T-helper 1 cell treated with Interleukin-12 subunit alpha and Interleukin-12 subunit beta and Interleukin-4 antibody, amounts not matched to agents 30 μg/mL and 1 μg/mL, for 36 hours (primary cell): ENCODE data around the gene ATG101.

ENCODE experiments used
- H3K27ac Mint-ChIP-seq: one replicate; pipeline ENCODE4 v1.8.0; 2021; ENCODE audit warnings: mild to moderate bottlenecking, mixed read lengths
- H3K27me3 Mint-ChIP-seq: one replicate; pipeline ENCODE4 v1.8.0; 2021; ENCODE audit warnings: low read depth, mixed read lengths
- H3K36me3 Mint-ChIP-seq: one replicate; pipeline ENCODE4 v1.8.0; 2021; ENCODE audit warnings: low read depth, mixed read lengths
- H3K4me1 Mint-ChIP-seq: one replicate; pipeline ENCODE4 v1.8.0; 2021; ENCODE audit warnings: low read depth, mixed read lengths
- H3K4me3 Mint-ChIP-seq: one replicate; pipeline ENCODE4 v1.8.0; 2021; ENCODE audit warnings: mild to moderate bottlenecking, moderate library complexity, mixed read lengths
- H3K9me3 Mint-ChIP-seq: one replicate; pipeline ENCODE4 v1.8.0; 2021; ENCODE audit warnings: mixed read lengths

The ATG101 gene

DNA sequence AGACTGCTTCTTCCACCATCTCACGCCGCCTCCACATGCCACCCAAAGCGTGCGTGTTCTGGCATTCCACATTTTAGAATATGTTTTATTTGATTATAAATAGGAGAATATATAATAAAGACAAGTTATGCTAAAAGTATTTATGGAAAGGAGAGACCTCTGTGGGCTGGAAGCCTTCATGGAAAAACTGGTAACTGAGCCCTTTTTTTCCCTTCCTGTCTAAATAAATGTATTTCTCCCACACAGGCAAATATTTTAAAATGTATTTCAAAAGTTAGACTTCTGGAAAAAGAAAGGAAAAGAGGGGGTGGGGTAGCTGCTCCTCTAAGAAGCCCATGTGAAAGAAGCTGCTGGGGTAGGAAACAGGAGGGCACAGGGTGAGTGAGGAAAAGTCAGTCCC, 34.6 kb upstream of the ATG101 start:
- Mint-ChIP-seq H3K27ac (no peak overlapping the region), H3K4me1 (peaks cover 25% of the 10 kb centered on the region), H3K9me3 (no peaks in the 10 kb centered on the region), H3K27me3 (peaks cover 49% of the 10 kb centered on the region), H3K4me3 (no peak overlapping the region), H3K36me3 (no peaks in the 10 kb centered on the region)

GRCh38 chr12:52035926-52036325, 33.9 kb upstream of the ATG101 start:
- Mint-ChIP-seq H3K4me1 (peaks cover 27% of the 10 kb centered on the region), H3K36me3 (no peaks in the 10 kb centered on the region), H3K4me3 (peak overlapping the region; percentile 42), H3K9me3 (no peaks in the 10 kb centered on the region), H3K27me3 (peaks cover 49% of the 10 kb centered on the region), H3K27ac (no peak overlapping the region)

- peak overlapping the region; percentile 42 for H3K4me3 Mint-ChIP-seq
- no peaks in the 10 kb centered on the region for H3K36me3 Mint-ChIP-seq
- no peak overlapping the region for H3K27ac Mint-ChIP-seq
- peaks cover 49% of the 10 kb centered on the region for H3K27me3 Mint-ChIP-seq
- peaks cover 29% of the 10 kb centered on the region for H3K4me1 Mint-ChIP-seq
- no peaks in the 10 kb centered on the region for H3K9me3 Mint-ChIP-seq
Measured at GRCh38 chr12:52036587-52037171, 33.1 kb upstream of the ATG101 start.

- Mint-ChIP-seq H3K9me3 (no peaks in the 10 kb centered on the region), H3K36me3 (no peaks in the 10 kb centered on the region), H3K4me1 (peaks cover 33% of the 10 kb centered on the region), H3K27ac (no peak overlapping the region), H3K4me3 (no peak overlapping the region), H3K27me3 (peaks cover 47% of the 10 kb centered on the region)
Measured at GRCh38 chr12:52037248-52037861, 32.4 kb upstream of the ATG101 start.

DNA sequence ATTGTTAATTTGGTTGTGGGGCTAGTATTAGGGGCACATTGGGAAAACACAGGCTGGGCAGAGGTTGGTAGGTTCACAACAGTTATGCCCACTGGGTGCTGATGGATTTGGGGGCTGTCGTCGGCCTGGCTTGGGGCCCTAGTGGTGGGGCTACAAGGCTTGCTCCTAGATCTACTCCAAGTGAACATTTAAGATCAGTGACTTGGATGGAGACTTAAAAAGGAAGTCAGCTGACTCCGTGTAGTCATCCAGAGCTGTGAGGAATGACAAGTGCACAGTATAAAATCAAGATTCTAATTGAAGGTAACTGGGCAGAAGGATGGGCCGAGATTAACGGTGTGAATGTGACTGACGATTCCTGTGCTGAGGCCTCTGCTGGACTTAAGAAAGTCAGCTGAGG, 31.3 kb upstream of the ATG101 start:
- peaks cover 42% of the 10 kb centered on the region for H3K27me3 Mint-ChIP-seq
- peak overlapping the region; percentile 27 for H3K27ac Mint-ChIP-seq
- peak overlapping the region; percentile 63 for H3K4me3 Mint-ChIP-seq
- no peaks in the 10 kb centered on the region for H3K9me3 Mint-ChIP-seq
- H3K4me1 Mint-ChIP-seq: peaks cover 28% of the 10 kb centered on the region
- no peaks in the 10 kb centered on the region for H3K36me3 Mint-ChIP-seq

GRCh38 chr12:52041035-52041434, 28.7 kb upstream of the ATG101 start:
- peaks cover 23% of the 10 kb centered on the region for H3K4me1 Mint-ChIP-seq
- no peak overlapping the region for H3K4me3 Mint-ChIP-seq
- H3K9me3 Mint-ChIP-seq: no peaks in the 10 kb centered on the region
- H3K27ac Mint-ChIP-seq: no peak overlapping the region
- H3K36me3 Mint-ChIP-seq: no peaks in the 10 kb centered on the region
- peaks cover 20% of the 10 kb centered on the region for H3K27me3 Mint-ChIP-seq

DNA sequence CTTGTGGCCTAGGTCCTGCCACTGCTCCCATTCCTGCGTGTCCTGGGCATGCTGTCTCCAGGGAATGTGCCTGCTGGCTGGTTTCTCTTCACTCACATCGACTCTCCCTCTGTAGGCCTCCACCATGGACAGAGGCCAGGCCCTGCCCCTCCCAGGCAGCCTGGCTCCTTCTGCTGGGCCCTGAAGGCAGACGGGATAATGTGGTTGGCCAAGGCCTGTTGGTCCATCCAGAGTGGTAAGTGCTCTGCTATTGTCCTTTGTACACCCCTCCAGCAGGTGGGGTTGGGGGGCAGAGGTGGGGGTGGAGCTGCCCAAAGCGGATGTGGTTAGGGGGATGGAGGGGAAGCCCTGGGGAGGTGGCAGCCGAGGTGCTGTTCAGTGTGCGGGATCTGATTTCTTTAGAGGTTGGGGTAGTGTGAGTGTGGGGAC, 28.1 kb upstream of the ATG101 start:
- H3K27me3 Mint-ChIP-seq: peaks cover 13% of the 10 kb centered on the region
- H3K4me1 Mint-ChIP-seq: peaks cover 26% of the 10 kb centered on the region
- H3K9me3 Mint-ChIP-seq: no peaks in the 10 kb centered on the region
- no peak overlapping the region for H3K27ac Mint-ChIP-seq
- no peak overlapping the region for H3K4me3 Mint-ChIP-seq
- no peaks in the 10 kb centered on the region for H3K36me3 Mint-ChIP-seq

DNA sequence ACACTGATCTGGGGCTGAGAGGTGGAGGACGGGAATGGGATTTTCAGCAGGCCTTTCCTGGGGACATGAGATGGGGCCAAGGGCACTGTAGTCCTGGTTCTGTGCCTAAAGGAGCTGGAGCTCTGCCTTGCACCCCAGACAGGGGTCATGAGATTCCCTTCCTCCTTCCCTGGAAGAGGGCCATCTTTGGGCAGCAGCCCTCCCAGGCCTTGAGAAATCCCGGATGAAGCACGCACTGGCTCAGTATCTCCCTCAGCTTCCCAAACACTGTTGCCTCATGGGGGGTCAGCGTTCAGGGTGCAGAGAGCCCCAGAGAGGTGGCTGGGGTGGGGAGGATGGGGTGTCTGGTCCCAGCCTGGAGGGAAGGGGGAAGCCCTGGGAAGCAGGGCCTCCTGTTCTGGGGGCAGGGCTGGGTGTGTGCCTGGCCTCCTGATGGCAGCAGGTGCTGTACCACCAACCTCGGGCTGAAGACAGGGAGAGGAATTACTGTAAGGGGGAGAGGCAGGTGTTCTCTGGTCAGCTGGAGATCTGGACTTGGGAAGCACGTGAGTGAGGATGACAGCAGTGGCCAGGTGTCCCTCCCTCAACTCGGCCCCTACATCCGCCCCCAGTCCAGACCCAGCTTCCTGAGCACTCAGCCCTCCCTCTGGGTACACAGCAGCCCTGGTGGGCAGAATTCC, 26.9 kb upstream of the ATG101 start:
- no peak overlapping the region for H3K4me3 Mint-ChIP-seq

DNA sequence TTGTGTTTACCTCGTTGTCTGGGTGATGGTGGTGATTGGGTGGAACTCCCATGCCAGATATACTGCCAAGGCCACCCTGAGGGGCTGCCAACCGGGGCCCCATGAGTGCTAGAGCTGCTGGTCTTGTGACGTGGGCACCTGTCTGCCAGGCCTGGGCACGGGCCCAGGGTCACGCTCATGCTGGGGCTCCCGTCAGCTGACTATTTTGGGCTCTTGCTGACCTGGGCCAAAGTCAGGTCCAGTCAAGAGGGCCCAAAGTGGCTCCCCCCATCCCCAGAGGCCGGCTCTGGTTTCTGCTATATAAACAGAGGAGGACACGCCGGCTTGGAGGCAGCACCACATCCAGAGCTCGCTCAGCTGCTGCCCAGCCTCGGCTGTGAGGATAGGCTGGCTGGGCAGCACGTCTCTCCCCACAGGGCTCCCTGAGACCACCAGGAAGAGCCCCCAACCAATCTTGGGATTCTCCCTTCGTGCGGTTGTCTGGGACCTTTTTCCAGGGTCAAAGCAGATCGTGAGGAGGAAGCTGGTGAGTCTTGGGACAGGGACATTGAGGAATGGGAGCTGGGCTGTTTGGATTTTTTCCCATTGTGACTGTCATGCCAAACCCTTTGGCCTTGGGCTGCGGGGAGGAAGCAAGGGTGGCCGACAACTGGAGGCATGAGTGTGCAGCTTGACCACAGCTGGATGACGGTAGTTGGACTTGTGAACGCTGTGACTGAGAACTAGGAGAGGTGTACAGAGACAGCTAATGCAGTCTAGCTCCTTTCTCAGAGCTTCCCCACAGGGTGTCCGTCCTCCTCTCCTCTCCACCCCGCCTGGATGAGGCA, 26.2 kb upstream of the ATG101 start:
- Mint-ChIP-seq H3K4me1 (peaks cover 22% of the 10 kb centered on the region), H3K36me3 (no peaks in the 10 kb centered on the region), H3K27me3 (peaks cover 8% of the 10 kb centered on the region), H3K9me3 (no peaks in the 10 kb centered on the region), H3K27ac (no peak overlapping the region), H3K4me3 (no peak overlapping the region)

More for the DNA sequence above, 26.9 kb upstream of the ATG101 start:
- Mint-ChIP-seq H3K4me1 (peaks cover 26% of the 10 kb centered on the region), H3K9me3 (no peaks in the 10 kb centered on the region), H3K36me3 (no peaks in the 10 kb centered on the region), H3K27me3 (peaks cover 13% of the 10 kb centered on the region), H3K27ac (no peak overlapping the region)

- Mint-ChIP-seq H3K4me1 (peaks cover 26% of the 10 kb centered on the region), H3K27ac (no peak overlapping the region), H3K4me3 (no peak overlapping the region), H3K27me3 (peaks cover 11% of the 10 kb centered on the region), H3K9me3 (no peaks in the 10 kb centered on the region), H3K36me3 (no peaks in the 10 kb centered on the region)
Measured at GRCh38 chr12:52044292-52044983, 25.3 kb upstream of the ATG101 start.

- Mint-ChIP-seq H3K4me1 (peaks cover 39% of the 10 kb centered on the region), H3K9me3 (no peaks in the 10 kb centered on the region), H3K27ac (no peak overlapping the region), H3K27me3 (peaks cover 9% of the 10 kb centered on the region), H3K4me3 (no peak overlapping the region), H3K36me3 (no peaks in the 10 kb centered on the region)
Measured at GRCh38 chr12:52045794-52046199, 24.0 kb upstream of the ATG101 start.

DNA sequence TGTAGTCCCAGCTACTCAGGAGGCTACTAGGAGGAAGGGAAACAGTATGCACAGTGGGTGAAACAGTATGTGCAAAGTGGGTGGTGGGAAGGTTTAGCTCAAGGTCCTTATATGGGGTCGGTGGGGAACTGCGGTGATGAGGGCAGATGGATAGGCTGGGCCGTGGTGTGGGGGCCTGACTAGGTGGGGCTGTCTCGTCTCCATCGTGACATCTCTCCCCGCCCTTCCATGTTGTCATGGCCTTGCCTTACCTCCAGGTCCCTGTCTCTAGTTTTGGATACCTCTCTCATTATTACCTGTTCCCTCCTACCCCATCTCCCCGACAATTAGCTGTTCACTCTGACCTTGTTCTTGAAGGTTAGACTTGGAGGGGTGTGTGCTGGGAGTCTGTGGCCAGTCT, 22.9 kb upstream of the ATG101 start:
- peaks cover 38% of the 10 kb centered on the region for H3K4me1 Mint-ChIP-seq
- H3K4me3 Mint-ChIP-seq: no peak overlapping the region
- peaks cover 9% of the 10 kb centered on the region for H3K27me3 Mint-ChIP-seq
- no peaks in the 10 kb centered on the region for H3K9me3 Mint-ChIP-seq
- no peak overlapping the region for H3K27ac Mint-ChIP-seq
- no peaks in the 10 kb centered on the region for H3K36me3 Mint-ChIP-seq

GRCh38 chr12:52049286-52049685, 20.5 kb upstream of the ATG101 start:
- Mint-ChIP-seq H3K27ac (peak overlapping the region; percentile 72), H3K4me1 (peaks cover 40% of the 10 kb centered on the region), H3K9me3 (no peaks in the 10 kb centered on the region), H3K4me3 (peak overlapping the region; percentile 83), H3K27me3 (peaks cover 9% of the 10 kb centered on the region), H3K36me3 (no peaks in the 10 kb centered on the region)

GRCh38 chr12:52049688-52050087, 20.1 kb upstream of the ATG101 start:
- Mint-ChIP-seq H3K9me3 (no peaks in the 10 kb centered on the region), H3K4me3 (peak overlapping the region; percentile 83), H3K27me3 (peaks cover 9% of the 10 kb centered on the region), H3K36me3 (no peaks in the 10 kb centered on the region), H3K4me1 (peaks cover 40% of the 10 kb centered on the region), H3K27ac (peak overlapping the region; percentile 72)
